GM21390 (cell line): ENCODE measurements around the gene RPS21.
"Not testable (repeated sequence)": the region's sequence is repeated elsewhere in the genome, so short reads cannot be mapped to it uniquely, and the experiment has no call there.

Source experiments
- ATAC-seq: cut with Tn5 transposase; IDR thresholded peaks from one replicate; pipeline ENCODE4 v1.9.1; 2021; ENCODE audit not compliant: unreplicated experiment

RPS21 gene

DNA sequence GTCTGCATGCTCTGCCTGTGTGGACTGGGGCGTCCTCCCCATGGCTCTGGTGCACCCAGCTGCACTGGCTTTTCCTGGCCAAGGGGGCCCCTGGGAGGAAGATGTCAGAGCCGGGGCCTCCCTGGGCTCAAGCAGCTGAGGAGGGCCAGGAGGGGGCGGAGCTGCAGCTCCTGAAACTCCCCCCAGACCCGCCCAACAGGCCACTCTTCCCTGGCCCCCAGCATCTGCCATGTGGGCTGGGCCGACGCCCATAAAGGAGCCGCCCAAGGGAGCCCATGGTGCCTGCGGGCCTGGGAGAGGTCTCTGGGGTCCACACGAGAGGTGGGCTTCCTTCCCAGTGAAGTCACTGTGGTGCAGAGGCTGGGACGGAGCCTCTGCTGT is 36.4 kb downstream of the RPS21 start:
- no peak for ATAC-seq

DNA sequence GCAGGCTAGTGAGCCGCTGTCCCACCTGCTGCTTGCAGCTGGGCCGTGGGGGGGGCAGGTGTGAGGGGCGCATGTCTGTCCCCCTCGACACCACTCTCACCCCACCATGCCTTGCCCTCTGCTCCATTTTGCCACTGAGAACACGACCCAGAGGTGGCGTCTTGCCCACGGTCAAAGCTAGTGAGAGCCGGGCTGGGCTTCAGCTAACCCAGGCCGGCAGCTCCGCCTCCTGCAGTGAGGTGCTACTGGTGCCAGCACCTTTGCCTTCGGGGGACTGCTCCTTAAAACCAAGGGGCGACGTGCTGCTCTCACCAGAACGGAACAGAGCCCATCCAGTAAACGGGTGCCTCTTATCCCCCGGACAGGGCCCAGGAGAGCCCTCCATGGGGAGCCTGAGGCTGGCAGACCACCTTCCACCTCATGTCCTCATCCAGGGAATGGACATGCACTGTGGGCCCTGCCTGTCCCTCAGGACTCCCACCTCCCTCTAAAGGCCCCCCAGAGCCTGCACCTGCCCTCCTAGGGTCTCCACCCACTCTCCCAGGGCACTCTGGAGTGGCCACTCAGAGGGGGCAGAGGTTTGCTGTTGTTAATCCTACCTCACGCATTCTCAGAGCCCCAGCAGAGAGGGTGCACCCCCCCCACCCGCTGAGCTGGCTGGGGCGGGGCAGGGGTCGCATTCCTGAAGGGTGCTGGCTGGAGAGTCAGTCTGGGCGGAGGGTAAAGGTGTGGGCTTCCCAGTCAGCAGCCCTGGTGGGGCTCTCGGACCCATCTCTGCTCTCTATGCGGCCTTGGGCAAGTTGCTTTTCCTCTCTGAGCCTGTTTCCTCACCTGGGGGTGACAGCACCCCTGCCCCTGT is 37.6 kb downstream of the RPS21 start:
- ATAC-seq: no peak

DNA sequence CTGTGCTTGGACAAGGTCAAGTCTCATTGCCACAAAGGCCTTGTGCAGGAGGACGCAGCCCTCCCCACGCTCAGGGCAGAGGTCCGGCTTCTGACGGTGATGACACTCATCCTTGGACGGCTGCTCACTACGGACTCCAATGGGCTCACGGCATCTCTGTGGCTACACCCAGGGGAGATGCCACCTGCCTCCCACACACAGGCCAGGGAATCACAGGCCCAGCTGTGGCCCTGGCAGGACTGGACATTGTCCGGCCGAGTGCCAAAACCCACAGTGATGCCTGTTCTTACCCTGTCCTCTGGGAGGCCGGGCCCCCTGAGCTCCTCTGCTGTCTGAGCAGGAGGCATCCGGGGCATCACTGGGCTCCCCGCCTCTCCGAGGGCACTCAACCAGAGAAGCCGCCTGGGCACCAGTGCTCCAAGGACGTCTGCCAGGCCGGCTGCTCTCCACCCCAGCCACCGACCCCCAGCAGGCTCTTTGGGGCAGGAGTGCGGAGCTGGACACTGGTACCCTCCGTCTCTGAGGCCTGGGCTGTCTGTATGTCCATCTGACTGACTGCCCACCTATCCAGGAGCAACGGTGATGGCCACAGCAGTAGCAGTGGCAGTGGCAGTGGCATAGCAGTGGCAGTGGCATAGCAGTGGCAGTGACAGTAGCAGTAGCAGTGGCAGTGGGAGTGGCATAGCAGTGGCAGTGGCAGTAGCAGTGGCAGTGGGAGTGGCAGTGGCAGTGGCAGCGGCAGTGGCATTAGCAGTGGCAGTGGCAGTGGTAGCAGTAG is 38.6 kb downstream of the RPS21 start:
- no peak for ATAC-seq

GRCh38 chr20:62426059-62426348 is 39.1 kb downstream of the RPS21 start:
- ATAC-seq: not testable (repeated sequence)

GRCh38 chr20:62426699-62427131 is 39.8 kb downstream of the RPS21 start:
- no peak for ATAC-seq

- no peak for ATAC-seq
These were observed 40.5 kb downstream of the RPS21 start, which contains the start of gene RBBP8NL for GRCh38 chr20:62427172-62428001. RBBP8NL (minus strand) TSS chr20:62427539; CDS start chr20:62419647, 7,892 bp downstream.

DNA sequence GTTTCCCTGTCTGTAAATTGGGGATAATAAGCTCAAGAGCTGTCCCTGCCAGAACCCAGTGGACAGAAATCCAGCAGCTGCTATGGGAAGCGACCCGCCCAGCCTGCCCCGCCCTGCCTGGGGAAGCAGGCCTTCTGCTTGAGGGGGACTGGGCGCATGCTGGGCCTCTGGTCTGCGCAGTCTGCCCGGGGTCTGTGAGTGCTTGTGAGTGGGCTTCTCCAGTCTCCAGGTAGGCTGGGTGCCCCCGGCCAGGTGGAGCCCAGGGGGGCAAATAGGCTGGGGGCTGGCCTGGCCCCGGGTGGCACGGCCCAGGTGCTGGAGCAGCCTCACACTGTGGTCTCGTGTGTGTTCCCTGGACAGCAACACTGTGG is 41.1 kb downstream of the RPS21 start:
- no peak for ATAC-seq

DNA sequence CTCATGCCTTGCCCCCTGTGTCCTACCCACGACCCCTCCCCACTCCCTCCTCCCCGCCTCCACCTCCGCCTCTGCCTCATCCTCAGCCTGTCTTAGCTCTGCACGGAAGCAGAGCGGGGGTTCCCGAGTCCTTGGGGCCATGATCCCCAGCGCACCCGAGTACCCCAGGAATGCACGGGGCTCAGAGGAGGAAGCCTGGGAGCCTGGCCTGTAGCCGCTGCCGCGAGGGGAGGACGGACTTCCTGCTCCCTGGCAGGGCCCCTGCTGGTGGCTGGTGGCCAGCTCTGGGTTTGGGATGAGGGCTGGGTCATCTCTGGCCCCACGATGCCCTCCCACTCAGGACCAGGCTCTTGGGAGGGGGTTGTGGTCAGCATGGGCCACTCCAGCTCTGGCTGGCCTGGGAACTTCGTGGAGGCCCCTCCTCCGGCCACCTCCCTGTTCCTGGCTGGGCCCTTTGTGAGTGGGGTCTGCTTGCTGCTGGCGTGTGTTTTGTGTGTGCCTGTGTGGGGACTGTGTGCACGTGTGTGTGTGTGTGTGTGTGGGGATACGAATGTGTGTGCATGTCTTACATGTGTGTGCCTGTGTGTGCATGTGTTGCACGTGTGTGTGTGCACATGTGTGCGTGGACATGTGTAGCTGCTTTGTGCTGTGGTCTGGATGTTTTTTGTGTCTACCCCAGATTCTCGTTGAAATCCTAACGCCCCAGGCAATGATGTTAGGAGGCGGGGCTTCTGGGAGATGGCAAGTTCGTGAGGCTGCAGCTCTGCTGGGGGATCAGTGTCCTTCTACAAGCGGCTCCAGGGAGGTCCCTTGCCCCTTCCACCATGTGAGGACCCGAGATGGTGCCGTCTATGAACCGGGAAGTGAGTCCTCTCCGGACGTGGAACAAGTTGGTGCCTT is 41.7 kb downstream of the RPS21 start:
- no peak for ATAC-seq

DNA sequence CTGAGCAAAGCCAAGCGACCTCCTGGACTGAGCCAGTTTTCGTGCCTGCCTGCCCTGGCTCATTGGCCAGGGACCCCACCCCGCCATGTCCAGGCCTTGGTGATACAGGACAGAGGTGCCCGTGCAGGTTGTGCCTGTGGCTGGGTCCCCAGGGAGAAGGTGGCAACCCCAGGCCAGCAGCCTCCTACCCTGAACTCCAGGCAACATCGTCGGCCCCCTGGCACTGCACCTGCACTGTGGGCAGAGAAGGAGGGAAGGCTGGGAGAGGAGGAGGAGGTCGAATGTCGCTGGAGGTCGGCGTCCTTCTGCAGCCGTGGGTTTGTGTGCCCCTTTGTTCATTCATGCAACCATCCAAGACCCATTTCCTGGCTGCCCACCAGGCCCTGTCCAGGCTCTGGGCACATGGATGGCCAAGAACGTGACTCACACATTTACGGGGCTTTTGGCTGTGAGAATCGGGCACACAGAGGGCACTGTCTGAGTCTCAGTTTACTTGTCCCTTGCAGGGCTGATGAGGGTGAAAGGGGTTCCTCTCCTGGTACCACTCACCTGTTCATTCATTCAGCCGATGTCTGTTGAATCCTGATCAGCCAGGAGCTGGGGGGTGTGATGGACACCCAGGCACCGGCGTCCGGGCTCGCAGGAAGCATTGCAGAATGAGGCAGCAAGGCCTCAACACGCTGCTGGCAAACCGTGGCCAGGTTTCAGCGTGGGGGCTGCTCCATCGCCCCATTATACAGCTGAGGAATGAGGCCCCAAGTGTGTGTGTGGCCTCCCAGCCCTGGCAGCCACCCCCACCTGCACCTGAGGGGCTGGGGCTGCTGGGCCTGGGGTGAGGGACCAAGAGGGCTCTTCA is 42.8 kb downstream of the RPS21 start:
- no peak for ATAC-seq

- no peak for ATAC-seq
These were observed 43.5 kb downstream of the RPS21 start for GRCh38 chr20:62430311-62430853.

GRCh38 chr20:62430866-62431447 is 44.1 kb downstream of the RPS21 start:
- ATAC-seq: no peak

GRCh38 chr20:62433658-62434497 is 47.0 kb downstream of the RPS21 start:
- ATAC-seq: no peak

DNA sequence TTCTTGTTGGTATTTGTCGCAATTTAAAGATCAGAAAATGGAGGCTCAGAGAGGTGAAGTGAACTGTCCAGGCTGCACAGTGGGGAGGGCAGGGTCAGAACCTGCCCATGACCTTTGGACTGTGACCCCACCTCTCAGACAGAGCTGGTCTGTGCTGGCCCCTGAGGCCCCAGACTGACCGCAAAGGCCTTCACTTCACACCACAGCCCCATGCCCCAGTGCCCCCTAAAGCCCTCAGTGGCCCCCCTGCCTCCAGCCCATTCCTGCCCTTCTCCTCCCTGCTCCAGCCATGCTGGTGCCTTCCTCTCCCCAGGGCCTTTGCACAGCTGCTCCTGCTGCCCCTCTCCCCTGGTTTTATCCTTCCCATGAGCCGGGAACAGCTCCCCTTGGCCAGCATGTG is 49.8 kb downstream of the RPS21 start:
- ATAC-seq: no peak

DNA sequence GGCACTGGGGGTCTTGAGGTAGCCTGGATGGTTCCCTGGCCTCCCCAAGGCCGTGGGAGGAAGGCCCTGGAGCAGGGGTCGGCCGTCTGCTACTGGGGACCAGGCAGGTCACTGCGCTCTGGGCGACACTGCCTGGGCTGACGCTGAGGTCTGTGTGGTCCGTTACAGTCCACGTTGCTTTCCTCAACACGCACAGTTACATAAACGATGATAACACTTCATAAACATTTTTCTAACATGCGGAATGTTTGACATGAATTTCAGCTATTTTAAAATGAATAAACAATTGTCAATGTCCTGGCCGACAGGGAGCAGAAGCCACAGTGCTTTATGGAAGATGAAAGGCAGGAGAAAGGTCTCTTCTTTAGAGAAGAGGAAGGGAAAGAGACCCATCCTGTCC is 50.6 kb downstream of the RPS21 start:
- ATAC-seq: no peak

GRCh38 chr20:62437927-62438326 is 51.0 kb downstream of the RPS21 start:
- ATAC-seq: no peak
